Natural killer cell (primary cell): ENCODE data around the gene ZGPAT. TPM values are rescaled to one million over a fixed set of nuclear protein-coding genes. Genes with fewer than 3 reads are reported as not detected.

ENCODE experiments used
- ATAC-seq, 3 donors: fragments of 150-1000 bp in 2 of 3; fragments of 200-7000 bp in 1 of 3; cut with Tn5 transposase; 1 replicate in 1 of 3; 2 replicates in 2 of 3; pipeline ENCODE4 v1.10.0; 2021; ENCODE audit warnings: mild to moderate bottlenecking in 2 of 3, moderate library complexity in 2 of 3
- DNase-seq, 2 donors: peaks; one replicate each; pipeline versions ENCODE4 v3.0.0 to v3.0.0-alpha.2; 2013 to 2021; ENCODE audit warnings: mixed read lengths in 1 of 2
- H3K27ac ChIP-seq: one replicate; pipeline ENCODE4 v1.5.1; 2013; ENCODE audit warnings: mild to moderate bottlenecking, low read length
- H3K27me3 ChIP-seq: one replicate; pipeline ENCODE4 v1.6.1; 2013; ENCODE audit warnings: low read length; ENCODE audit not compliant: control insufficient read depth, insufficient read depth
- H3K36me3 ChIP-seq: one replicate; pipeline ENCODE4 v1.6.1; 2013; ENCODE audit warnings: low read length; ENCODE audit not compliant: control insufficient read depth, insufficient read depth
- H3K4me1 ChIP-seq: one replicate; pipeline ENCODE4 v1.6.1; 2013; ENCODE audit warnings: low read length; ENCODE audit not compliant: control insufficient read depth, insufficient read depth
- H3K4me3 ChIP-seq: one replicate; pipeline ENCODE4 v1.5.1; 2013; ENCODE audit warnings: low read length
- H3K9me3 ChIP-seq: one replicate; pipeline ENCODE4 v1.6.1; 2013; ENCODE audit warnings: low read length; ENCODE audit not compliant: control insufficient read depth, insufficient read depth
- H3K27ac Mint-ChIP-seq, 2 donors: one replicate each; pipeline ENCODE4 v1.8.0; 2022; ENCODE audit warnings: mild to moderate bottlenecking in 2 of 2, mixed read lengths in 2 of 2, moderate library complexity in 1 of 2
- H3K27me3 Mint-ChIP-seq, 2 donors: one replicate each; pipeline ENCODE4 v1.8.0; 2022; ENCODE audit warnings: low read depth in 2 of 2, mixed read lengths in 2 of 2
- H3K36me3 Mint-ChIP-seq: one replicate; pipeline ENCODE4 v1.8.0; 2022; ENCODE audit warnings: mixed read lengths
- H3K4me1 Mint-ChIP-seq, 2 donors: one replicate each; pipeline ENCODE4 v1.8.0; 2022; ENCODE audit warnings: mixed read lengths in 2 of 2
- H3K4me3 Mint-ChIP-seq: one replicate; pipeline ENCODE4 v1.8.0; 2022; ENCODE audit warnings: mild to moderate bottlenecking, moderate library complexity, mixed read lengths
- H3K9me3 Mint-ChIP-seq, 2 donors: one replicate each; pipeline ENCODE4 v1.8.0; 2022; ENCODE audit warnings: mixed read lengths in 2 of 2
- WGBS: methylation state at CpG from one replicate; pipeline ENCODE4 v1.1.7; 2013; ENCODE audit warnings: missing lambda C conversion rate; ENCODE audit not compliant: insufficient coverage; 5-methylcytosine and 5-hydroxymethylcytosine counted together
- intact Hi-C: fragments of 100-400 bp; cut with micrococcal nuclease; formaldehyde crosslinking; loops from one replicate; pipeline ENCODE4 v1.14.2; 2022
- total RNA-seq, 4 donors: library from RNA; stranded (reverse); fragments of 120-200 nt in 1 of 4; gene quantifications; one replicate each; pipeline versions ENCODE4 v1.2.3 to v1.2.4, GENCODE V29; 2013 to 2022
- TF ChIP-seq, protein P1 (sequence below): fragments of 200-600 bp; IDR thresholded peaks from one replicate; pipeline ENCODE4 v1.8.0; 2022; ENCODE audit warnings: antibody characterized with exemption

ZGPAT gene
- total RNA-seq, 3 donors from 2014 or later (not counting 1 experiment from before 2014, with no cell fraction given): 39.3 to 47.7 (median 46.1) TPM

DNA sequence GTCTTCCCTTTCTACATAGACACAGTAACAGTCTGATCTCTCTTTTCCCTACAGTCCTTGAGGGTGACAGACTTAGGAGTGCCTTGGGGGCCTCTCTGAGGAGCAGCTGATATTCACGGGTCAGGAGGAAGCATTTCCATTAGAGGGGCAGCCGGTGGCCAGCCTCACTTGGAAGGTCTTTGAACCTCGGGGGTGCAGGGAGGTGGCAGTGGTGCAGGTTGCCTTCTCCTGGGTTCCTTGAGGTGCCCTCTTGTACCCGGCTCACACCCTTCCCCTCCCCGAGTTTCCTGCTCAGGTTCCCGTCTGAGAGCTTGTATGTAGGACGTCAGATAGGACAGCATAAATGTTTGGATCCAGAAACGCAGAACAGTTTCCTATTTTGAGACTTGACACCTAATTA is 47.2 kb upstream of the ZGPAT start:
- TF ChIP-seq, protein P1, sequence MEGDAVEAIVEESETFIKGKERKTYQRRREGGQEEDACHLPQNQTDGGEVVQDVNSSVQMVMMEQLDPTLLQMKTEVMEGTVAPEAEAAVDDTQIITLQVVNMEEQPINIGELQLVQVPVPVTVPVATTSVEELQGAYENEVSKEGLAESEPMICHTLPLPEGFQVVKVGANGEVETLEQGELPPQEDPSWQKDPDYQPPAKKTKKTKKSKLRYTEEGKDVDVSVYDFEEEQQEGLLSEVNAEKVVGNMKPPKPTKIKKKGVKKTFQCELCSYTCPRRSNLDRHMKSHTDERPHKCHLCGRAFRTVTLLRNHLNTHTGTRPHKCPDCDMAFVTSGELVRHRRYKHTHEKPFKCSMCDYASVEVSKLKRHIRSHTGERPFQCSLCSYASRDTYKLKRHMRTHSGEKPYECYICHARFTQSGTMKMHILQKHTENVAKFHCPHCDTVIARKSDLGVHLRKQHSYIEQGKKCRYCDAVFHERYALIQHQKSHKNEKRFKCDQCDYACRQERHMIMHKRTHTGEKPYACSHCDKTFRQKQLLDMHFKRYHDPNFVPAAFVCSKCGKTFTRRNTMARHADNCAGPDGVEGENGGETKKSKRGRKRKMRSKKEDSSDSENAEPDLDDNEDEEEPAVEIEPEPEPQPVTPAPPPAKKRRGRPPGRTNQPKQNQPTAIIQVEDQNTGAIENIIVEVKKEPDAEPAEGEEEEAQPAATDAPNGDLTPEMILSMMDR: no peak
- Histone ChIP-seq H3K4me3 (no peak overlapping the region), H3K4me1 (peaks cover 20% of the 10 kb centered on the region), H3K36me3 (peaks cover 5% of the 10 kb centered on the region), H3K27me3 (no peaks in the 10 kb centered on the region), H3K9me3 (no peaks in the 10 kb centered on the region), H3K27ac (no peak overlapping the region)
- Mint-ChIP-seq H3K36me3 (no peaks in the 10 kb centered on the region), H3K9me3 (no peaks in the 10 kb centered on the region), H3K27me3 (no peaks in the 10 kb centered on the region), H3K4me1 (peaks cover 22 to 24% of the 10 kb centered on the region in 2 donors), H3K4me3 (no peak overlapping the region), H3K27ac (no peak overlapping the region)
- no peak for DNase-seq
- intact Hi-C loops: no loop called here
- WGBS: 93% methylated on average over 8 of the region's 8 CpGs
- ATAC-seq: no peak

DNA sequence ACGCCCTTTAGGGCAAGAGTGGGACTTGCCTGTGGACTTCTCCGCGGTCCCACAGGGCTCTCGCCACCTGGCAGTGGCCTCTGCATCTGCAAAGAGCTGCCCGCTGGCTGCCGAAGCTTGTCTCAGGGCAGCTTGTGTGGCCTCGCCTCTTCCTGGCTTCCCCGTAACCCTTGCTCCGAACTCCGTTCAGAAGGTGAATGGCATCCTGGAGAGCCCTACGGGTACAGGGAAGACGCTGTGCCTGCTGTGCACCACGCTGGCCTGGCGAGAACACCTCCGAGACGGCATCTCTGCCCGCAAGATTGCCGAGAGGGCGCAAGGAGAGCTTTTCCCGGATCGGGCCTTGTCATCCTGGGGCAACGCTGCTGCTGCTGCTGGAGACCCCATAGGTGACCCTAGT is 46.7 kb upstream of the ZGPAT start:
- DNase-seq (no peak), ATAC-seq (no peak)
- intact Hi-C loops: no loop called here
- H3K27me3 ChIP-seq: no peaks in the 10 kb centered on the region
- Mint-ChIP-seq H3K36me3 (no peaks in the 10 kb centered on the region), H3K9me3 (no peaks in the 10 kb centered on the region), H3K4me3 (no peak overlapping the region), H3K4me1 (peaks cover 22 to 24% of the 10 kb centered on the region in 2 donors), H3K27me3 (no peaks in the 10 kb centered on the region), H3K27ac (no peak overlapping the region)
- H3K4me3 ChIP-seq: no peak overlapping the region
- H3K36me3 ChIP-seq: peaks cover 6% of the 10 kb centered on the region
- WGBS: 95% methylated on average over 22 of the region's 22 CpGs
- H3K9me3 ChIP-seq: no peaks in the 10 kb centered on the region
- peaks cover 20% of the 10 kb centered on the region for H3K4me1 ChIP-seq
- TF ChIP-seq, protein P1: no peak
- H3K27ac ChIP-seq: no peak overlapping the region

DNA sequence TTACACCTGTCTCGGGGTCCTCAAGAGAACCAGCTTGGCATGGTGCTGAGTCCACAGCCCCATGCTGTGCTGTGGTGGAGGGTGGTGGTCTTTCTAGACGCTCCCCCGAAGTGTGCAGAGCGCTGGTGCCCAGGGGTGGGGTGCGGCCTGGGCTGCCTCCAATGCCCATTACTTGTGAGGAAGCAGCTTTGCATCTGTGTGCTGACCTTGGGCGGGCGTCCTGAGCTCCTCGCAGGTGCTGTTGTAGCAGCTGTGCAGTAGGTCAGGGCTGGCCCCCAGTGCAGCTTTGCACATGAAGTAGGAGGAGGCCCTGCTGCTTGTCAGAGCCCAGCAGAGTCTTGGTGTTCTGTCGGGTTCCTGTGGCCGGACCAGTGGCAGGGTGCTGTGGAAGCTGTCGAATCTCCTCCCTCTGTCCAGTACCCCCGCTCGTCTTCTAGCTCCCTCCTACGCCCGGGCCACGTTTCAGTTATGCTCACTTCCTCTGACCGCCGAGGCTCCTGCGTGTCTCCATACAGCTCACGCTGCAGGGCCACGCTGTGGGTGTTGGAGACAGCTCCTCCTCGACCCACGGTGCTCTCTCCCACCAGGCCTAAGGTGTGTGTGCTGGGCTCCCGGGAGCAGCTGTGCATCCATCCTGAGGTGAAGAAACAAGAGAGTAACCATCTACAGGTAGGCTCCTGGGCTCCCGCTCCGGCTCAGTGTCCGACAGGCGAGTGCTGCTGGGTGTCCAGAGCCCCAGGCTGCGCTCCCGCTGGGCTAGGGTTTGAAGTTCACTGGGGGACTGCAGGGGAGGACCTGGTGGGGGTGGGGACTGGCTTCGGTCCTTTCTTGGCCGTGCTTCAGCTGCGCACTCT is 45.7 kb upstream of the ZGPAT start:
- TF ChIP-seq, protein P1: no peak
- no peaks in the 10 kb centered on the region for H3K36me3 Mint-ChIP-seq
- no peaks in the 10 kb centered on the region for H3K9me3 ChIP-seq
- H3K36me3 ChIP-seq: peaks cover 13% of the 10 kb centered on the region
- intact Hi-C loops: no loop called here
- ATAC-seq (no peak), DNase-seq (no peak)
- H3K4me3 Mint-ChIP-seq: no peak overlapping the region
- H3K9me3 Mint-ChIP-seq: no peaks in the 10 kb centered on the region
- peaks cover 20% of the 10 kb centered on the region for H3K4me1 ChIP-seq
- no peak overlapping the region for H3K4me3 ChIP-seq
- H3K27me3 Mint-ChIP-seq: no peaks in the 10 kb centered on the region
- H3K27ac ChIP-seq: no peak overlapping the region
- H3K27me3 ChIP-seq: no peaks in the 10 kb centered on the region
- WGBS: 94% methylated on average over 33 of the region's 33 CpGs
- no peak overlapping the region for H3K27ac Mint-ChIP-seq
- peaks cover 22 to 24% of the 10 kb centered on the region in 2 donors for H3K4me1 Mint-ChIP-seq
